ENCODE measurements around the gene UTP25. TPM values are rescaled to one million over a fixed set of nuclear protein-coding genes. Genes with fewer than 3 reads are reported as not detected.
A peak's percentile ranks its signal among the peaks of the same experiment; 100 is the strongest.

The UTP25 gene
- total RNA-seq, 1 donor from 2014 or later = 2.4 TPM

- H3K36me3 ChIP-seq = peaks cover 11% of the 10 kb centered on the region
- TF ChIP-seq, protein P1, sequence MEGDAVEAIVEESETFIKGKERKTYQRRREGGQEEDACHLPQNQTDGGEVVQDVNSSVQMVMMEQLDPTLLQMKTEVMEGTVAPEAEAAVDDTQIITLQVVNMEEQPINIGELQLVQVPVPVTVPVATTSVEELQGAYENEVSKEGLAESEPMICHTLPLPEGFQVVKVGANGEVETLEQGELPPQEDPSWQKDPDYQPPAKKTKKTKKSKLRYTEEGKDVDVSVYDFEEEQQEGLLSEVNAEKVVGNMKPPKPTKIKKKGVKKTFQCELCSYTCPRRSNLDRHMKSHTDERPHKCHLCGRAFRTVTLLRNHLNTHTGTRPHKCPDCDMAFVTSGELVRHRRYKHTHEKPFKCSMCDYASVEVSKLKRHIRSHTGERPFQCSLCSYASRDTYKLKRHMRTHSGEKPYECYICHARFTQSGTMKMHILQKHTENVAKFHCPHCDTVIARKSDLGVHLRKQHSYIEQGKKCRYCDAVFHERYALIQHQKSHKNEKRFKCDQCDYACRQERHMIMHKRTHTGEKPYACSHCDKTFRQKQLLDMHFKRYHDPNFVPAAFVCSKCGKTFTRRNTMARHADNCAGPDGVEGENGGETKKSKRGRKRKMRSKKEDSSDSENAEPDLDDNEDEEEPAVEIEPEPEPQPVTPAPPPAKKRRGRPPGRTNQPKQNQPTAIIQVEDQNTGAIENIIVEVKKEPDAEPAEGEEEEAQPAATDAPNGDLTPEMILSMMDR (IDR thresholded peaks at IDR 0.05; ENCODE audit: borderline replicate concordance) = no peak
- H3K4me1 ChIP-seq = peaks cover 66% of the 10 kb centered on the region
- H3K4me3 ChIP-seq = peak within 1 kb of the TSS; percentile 75
- no peaks in the 10 kb centered on the region for H3K27me3 ChIP-seq (ENCODE audit: low read depth)
- DNase-seq = peak; percentile 99
- H3K27ac ChIP-seq (replicated peaks) = peak within 1 kb of the TSS; percentile 89
- intact Hi-C loops (cut with micrococcal nuclease) = no loop called here
- no peaks in the 10 kb centered on the region for H3K9me3 ChIP-seq (replicated peaks)
Measured at GRCh38 chr1:209784265-209785169, 43.3 kb upstream of the UTP25 start, which contains the start of gene C1orf74. TSS of gene C1orf74 (minus strand) at chr1:209784559. CDS start at chr1:209783634, 925 bp downstream.

DNA sequence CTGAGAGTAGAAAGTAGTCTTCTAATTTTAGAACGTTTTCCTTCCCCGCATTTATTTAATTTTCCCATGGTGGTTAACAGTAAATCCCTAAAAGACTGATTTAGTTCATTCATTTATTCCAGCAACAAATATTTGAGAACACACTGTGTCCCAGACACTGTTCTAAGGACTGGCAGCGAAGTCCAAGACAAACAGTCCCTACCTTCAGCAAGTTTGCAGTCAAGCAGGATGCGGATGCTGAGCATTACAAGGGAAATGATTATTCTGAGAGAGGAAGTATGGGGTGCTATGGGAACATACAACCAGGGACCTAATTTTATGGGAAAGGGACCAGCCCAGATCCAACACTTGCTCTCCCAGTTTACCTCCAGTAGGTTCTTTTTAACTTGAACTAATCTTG lies 42.2 kb upstream of the UTP25 start:
- no peak for DNase-seq
- intact Hi-C loops (cut with micrococcal nuclease) = no loop called here
- TF ChIP-seq, protein P1 (IDR thresholded peaks at IDR 0.05; ENCODE audit: borderline replicate concordance) = no peak
- Histone ChIP-seq H3K9me3 (replicated peaks) (no peaks in the 10 kb centered on the region), H3K27me3 (ENCODE audit: low read depth) (peaks cover 1% of the 10 kb centered on the region), H3K27ac (replicated peaks) (peak overlapping the region; percentile 89), H3K36me3 (peaks cover 13% of the 10 kb centered on the region), H3K4me3 (no peak overlapping the region), H3K4me1 (peaks cover 71% of the 10 kb centered on the region)

GRCh38 chr1:209786146-209786545 lies 41.6 kb upstream of the UTP25 start:
- H3K9me3 ChIP-seq (replicated peaks) = no peaks in the 10 kb centered on the region
- H3K4me3 ChIP-seq = no peak overlapping the region
- H3K27me3 ChIP-seq (ENCODE audit: low read depth) = peaks cover 5% of the 10 kb centered on the region
- H3K4me1 ChIP-seq = peaks cover 75% of the 10 kb centered on the region
- no peak for DNase-seq
- peak overlapping the region; percentile 89 for H3K27ac ChIP-seq (replicated peaks)
- intact Hi-C loops (cut with micrococcal nuclease) = no loop called here
- TF ChIP-seq, protein P1 (IDR thresholded peaks at IDR 0.05; ENCODE audit: borderline replicate concordance) = no peak
- H3K36me3 ChIP-seq = peaks cover 10% of the 10 kb centered on the region

GRCh38 chr1:209787551-209787950 lies 40.2 kb upstream of the UTP25 start:
- TF ChIP-seq, protein P1 (IDR thresholded peaks at IDR 0.05; ENCODE audit: borderline replicate concordance) = no peak
- no peak for DNase-seq
- intact Hi-C loops (cut with micrococcal nuclease) = no loop called here
- H3K36me3 ChIP-seq = peaks cover 20% of the 10 kb centered on the region
- H3K27ac ChIP-seq (replicated peaks) = peak overlapping the region; percentile 89
- peaks cover 73% of the 10 kb centered on the region for H3K4me1 ChIP-seq
- H3K27me3 ChIP-seq (ENCODE audit: low read depth) = peaks cover 5% of the 10 kb centered on the region
- no peak overlapping the region for H3K4me3 ChIP-seq
- H3K9me3 ChIP-seq (replicated peaks) = no peaks in the 10 kb centered on the region

DNA sequence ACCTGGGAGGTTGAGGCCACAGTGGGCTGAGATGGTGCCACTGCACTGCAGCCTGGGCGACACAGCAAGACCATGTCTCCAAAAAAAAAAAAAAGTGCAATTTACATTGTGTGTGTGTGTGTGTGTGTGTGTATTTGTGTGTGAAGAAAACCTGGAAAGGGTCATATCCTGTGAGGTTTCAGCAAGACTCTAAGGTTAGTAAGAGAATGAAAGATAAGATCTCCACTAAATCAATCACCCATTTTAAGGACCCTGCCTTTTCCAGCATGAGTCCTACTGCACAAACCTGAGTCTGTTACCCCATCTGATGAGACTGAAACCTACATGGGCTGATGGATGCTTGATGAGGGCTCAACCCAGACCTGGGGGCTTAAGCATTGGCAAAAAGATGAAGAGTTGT lies 38.5 kb upstream of the UTP25 start:
- peaks cover 56% of the 10 kb centered on the region for H3K4me1 ChIP-seq
- peaks cover 5% of the 10 kb centered on the region for H3K27me3 ChIP-seq (ENCODE audit: low read depth)
- H3K27ac ChIP-seq (replicated peaks) = no peak overlapping the region
- no peaks in the 10 kb centered on the region for H3K9me3 ChIP-seq (replicated peaks)
- no peak for DNase-seq
- no peak overlapping the region for H3K4me3 ChIP-seq
- TF ChIP-seq, protein P1 (IDR thresholded peaks at IDR 0.05; ENCODE audit: borderline replicate concordance) = no peak
- H3K36me3 ChIP-seq = peaks cover 25% of the 10 kb centered on the region
- intact Hi-C loops (cut with micrococcal nuclease) = no loop called here
